Activated CD8-positive, alpha-beta memory T cell treated with anti-CD3 and anti-CD28 coated beads, Interleukin-2, amount 10 ng/mL, durations not matched to agents 7 days and 5 days (primary cell): ENCODE results near the gene DGCR2. TPM values are rescaled to one million over a fixed set of nuclear protein-coding genes. Genes with fewer than 3 reads are reported as not detected.
"Not testable (repeated sequence)": the region's sequence is repeated elsewhere in the genome, so short reads cannot be mapped to it uniquely, and the experiment has no call there.

ENCODE experiments used
- ATAC-seq: fragments of 150-1000 bp; cut with Tn5 transposase; one replicate; pipeline ENCODE4 v1.10.0; 2021; ENCODE audit warnings: moderate library complexity
- CTCF ChIA-PET: fragments of 350-600 bp; sonication (Branson Sonifier 250); formaldehyde crosslinking; loops from one replicate; lab custom pipeline; 2021; ENCODE audit warnings: antibody characterized with exemption; lab: Charles Lee
- DNase-seq: peaks from one replicate; pipeline ENCODE4 v3.0.0-alpha.2; 2020
- H3K27ac Mint-ChIP-seq: one replicate; pipeline ENCODE4 v1.8.0; 2021; ENCODE audit warnings: mild to moderate bottlenecking, mixed read lengths
- H3K27me3 Mint-ChIP-seq: one replicate; pipeline ENCODE4 v1.8.0; 2021; ENCODE audit warnings: mixed read lengths
- H3K36me3 Mint-ChIP-seq: one replicate; pipeline ENCODE4 v1.8.0; 2021; ENCODE audit warnings: mild to moderate bottlenecking, mixed read lengths
- H3K4me1 Mint-ChIP-seq: one replicate; pipeline ENCODE4 v1.8.0; 2021; ENCODE audit warnings: mixed read lengths
- H3K4me3 Mint-ChIP-seq: one replicate; pipeline ENCODE4 v1.8.0; 2021; ENCODE audit warnings: mild to moderate bottlenecking, moderate library complexity, mixed read lengths
- H3K9me3 Mint-ChIP-seq: one replicate; pipeline ENCODE4 v1.8.0; 2022; ENCODE audit warnings: low read depth, mixed read lengths
- total RNA-seq, 2 experiments: library from RNA; stranded (reverse); gene quantifications; one replicate each; pipeline ENCODE4 v1.2.3, GENCODE V29; 2021

DGCR2 gene
- total RNA-seq, 2 experiments from 2014 or later = 27.8 TPM

- no peak for ATAC-seq
- Mint-ChIP-seq H3K4me3 (no peak overlapping the region), H3K9me3 (no peaks in the 10 kb centered on the region), H3K36me3 (peaks cover 15% of the 10 kb centered on the region), H3K27me3 (no peaks in the 10 kb centered on the region), H3K4me1 (peaks cover 14% of the 10 kb centered on the region), H3K27ac (no peak overlapping the region)
- DNase-seq = no peak
- CTCF ChIA-PET = interaction anchor here (1.4 kb wide), 1 partner anchor 33 kb away, joined by 3 read pairs; no protein-coding TSS in a partner anchor
Measured at GRCh38 chr22:19088866-19089595, 33.2 kb downstream of the DGCR2 start.

GRCh38 chr22:19086896-19087295 is 35.3 kb downstream of the DGCR2 start:
- CTCF ChIA-PET = no interaction called here
- DNase-seq (no peak), ATAC-seq (no peak)
- Mint-ChIP-seq H3K27ac (no peak overlapping the region), H3K4me1 (peaks cover 13% of the 10 kb centered on the region), H3K27me3 (no peaks in the 10 kb centered on the region), H3K4me3 (no peak overlapping the region), H3K36me3 (peaks cover 15% of the 10 kb centered on the region), H3K9me3 (no peaks in the 10 kb centered on the region)

- Mint-ChIP-seq H3K27ac (no peak overlapping the region), H3K4me3 (no peak overlapping the region), H3K36me3 (peaks cover 15% of the 10 kb centered on the region), H3K9me3 (no peaks in the 10 kb centered on the region), H3K27me3 (no peaks in the 10 kb centered on the region), H3K4me1 (peaks cover 13% of the 10 kb centered on the region)
- ATAC-seq (no peak), DNase-seq (no peak)
- CTCF ChIA-PET = no interaction called here
Measured at GRCh38 chr22:19086417-19086816, 35.8 kb downstream of the DGCR2 start.

- ATAC-seq (no peak), DNase-seq (no peak)
- Mint-ChIP-seq H3K4me1 (peaks cover 13% of the 10 kb centered on the region), H3K27me3 (no peaks in the 10 kb centered on the region), H3K27ac (peak overlapping the region; percentile 24), H3K9me3 (no peaks in the 10 kb centered on the region), H3K36me3 (peaks cover 19% of the 10 kb centered on the region), H3K4me3 (no peak overlapping the region)
- CTCF ChIA-PET = no interaction called here
Measured at GRCh38 chr22:19085233-19085718, 36.9 kb downstream of the DGCR2 start.

- ATAC-seq, DNase-seq, H3K27ac Mint-ChIP-seq, H3K9me3 Mint-ChIP-seq, H3K27me3 Mint-ChIP-seq, CTCF ChIA-PET, H3K4me3 Mint-ChIP-seq: not testable (repeated sequence)
- H3K4me1 Mint-ChIP-seq = peaks cover 13% of the 10 kb centered on the region
- H3K36me3 Mint-ChIP-seq = peaks cover 19% of the 10 kb centered on the region
Measured at GRCh38 chr22:19084586-19084985, 37.6 kb downstream of the DGCR2 start.

GRCh38 chr22:19084126-19084525 is 38.1 kb downstream of the DGCR2 start:
- ATAC-seq, H3K27ac Mint-ChIP-seq, H3K9me3 Mint-ChIP-seq, H3K27me3 Mint-ChIP-seq, DNase-seq, CTCF ChIA-PET, H3K4me3 Mint-ChIP-seq: not testable (repeated sequence)
- H3K36me3 Mint-ChIP-seq = peaks cover 17% of the 10 kb centered on the region
- peaks cover 13% of the 10 kb centered on the region for H3K4me1 Mint-ChIP-seq

GRCh38 chr22:19082793-19083192 is 39.4 kb downstream of the DGCR2 start:
- CTCF ChIA-PET = interaction anchor here (1.2 kb wide), 1 partner anchor 61 kb away, joined by 3 read pairs; the partner anchor contains the start of gene ESS2
- Mint-ChIP-seq H3K9me3 (no peaks in the 10 kb centered on the region), H3K27me3 (no peaks in the 10 kb centered on the region), H3K27ac (no peak overlapping the region), H3K4me3 (no peak overlapping the region), H3K36me3 (peaks cover 13% of the 10 kb centered on the region), H3K4me1 (peaks cover 13% of the 10 kb centered on the region)
- no peak for DNase-seq
- ATAC-seq = no peak

GRCh38 chr22:19082101-19082500 is 40.1 kb downstream of the DGCR2 start:
- Mint-ChIP-seq H3K27me3 (no peaks in the 10 kb centered on the region), H3K4me1 (peaks cover 13% of the 10 kb centered on the region), H3K9me3 (no peaks in the 10 kb centered on the region), H3K36me3 (peaks cover 13% of the 10 kb centered on the region), H3K4me3 (no peak overlapping the region), H3K27ac (no peak overlapping the region)
- DNase-seq (no peak), ATAC-seq (no peak)
- CTCF ChIA-PET = no interaction called here

- no peak for ATAC-seq
- H3K36me3 Mint-ChIP-seq = peaks cover 10% of the 10 kb centered on the region
- H3K27me3 Mint-ChIP-seq = no peaks in the 10 kb centered on the region
- peaks cover 9% of the 10 kb centered on the region for H3K4me1 Mint-ChIP-seq
- H3K4me3 Mint-ChIP-seq = no peak overlapping the region
- no peaks in the 10 kb centered on the region for H3K9me3 Mint-ChIP-seq
- H3K27ac Mint-ChIP-seq = no peak overlapping the region
- CTCF ChIA-PET = no interaction called here
- no peak for DNase-seq
Measured at GRCh38 chr22:19081351-19081750, 40.9 kb downstream of the DGCR2 start.

- H3K27me3 Mint-ChIP-seq = no peaks in the 10 kb centered on the region
- no peak overlapping the region for H3K4me3 Mint-ChIP-seq
- CTCF ChIA-PET = no interaction called here
- peaks cover 10% of the 10 kb centered on the region for H3K36me3 Mint-ChIP-seq
- no peaks in the 10 kb centered on the region for H3K9me3 Mint-ChIP-seq
- no peak for DNase-seq
- peaks cover 8% of the 10 kb centered on the region for H3K4me1 Mint-ChIP-seq
- ATAC-seq = no peak
- no peak overlapping the region for H3K27ac Mint-ChIP-seq
Measured at GRCh38 chr22:19080853-19081252, 41.4 kb downstream of the DGCR2 start.

GRCh38 chr22:19079691-19080090 is 42.5 kb downstream of the DGCR2 start:
- H3K9me3 Mint-ChIP-seq = no peaks in the 10 kb centered on the region
- H3K36me3 Mint-ChIP-seq = peaks cover 6% of the 10 kb centered on the region
- no peak overlapping the region for H3K27ac Mint-ChIP-seq
- H3K27me3 Mint-ChIP-seq = no peaks in the 10 kb centered on the region
- H3K4me3 Mint-ChIP-seq = no peak overlapping the region
- CTCF ChIA-PET = no interaction called here
- no peaks in the 10 kb centered on the region for H3K4me1 Mint-ChIP-seq
- ATAC-seq (no peak), DNase-seq (no peak)

GRCh38 chr22:19075404-19075803 is 46.8 kb downstream of the DGCR2 start:
- H3K27me3 Mint-ChIP-seq = no peaks in the 10 kb centered on the region
- CTCF ChIA-PET = no interaction called here
- no peak overlapping the region for H3K4me3 Mint-ChIP-seq
- H3K27ac Mint-ChIP-seq = no peak overlapping the region
- no peak for DNase-seq
- H3K36me3 Mint-ChIP-seq = peaks cover 7% of the 10 kb centered on the region
- no peaks in the 10 kb centered on the region for H3K9me3 Mint-ChIP-seq
- ATAC-seq = no peak
- H3K4me1 Mint-ChIP-seq = no peaks in the 10 kb centered on the region

- DNase-seq, H3K4me3 Mint-ChIP-seq, H3K27ac Mint-ChIP-seq, H3K27me3 Mint-ChIP-seq, ATAC-seq, CTCF ChIA-PET, H3K9me3 Mint-ChIP-seq, H3K4me1 Mint-ChIP-seq, H3K36me3 Mint-ChIP-seq: not testable (repeated sequence)
Measured at GRCh38 chr22:19072853-19073252, 49.4 kb downstream of the DGCR2 start.

GRCh38 chr22:19070397-19071169 is 51.6 kb downstream of the DGCR2 start:
- DNase-seq (no peak), ATAC-seq (no peak)
- peaks cover 13% of the 10 kb centered on the region for H3K36me3 Mint-ChIP-seq
- no peaks in the 10 kb centered on the region for H3K27me3 Mint-ChIP-seq
- CTCF ChIA-PET = no interaction called here
- H3K27ac Mint-ChIP-seq = no peak overlapping the region
- no peak overlapping the region for H3K4me3 Mint-ChIP-seq
- no peaks in the 10 kb centered on the region for H3K9me3 Mint-ChIP-seq
- no peaks in the 10 kb centered on the region for H3K4me1 Mint-ChIP-seq
